Panc1 (cell line): ENCODE data around the gene ATE1. TPM values are rescaled to one million over a fixed set of nuclear protein-coding genes. Genes with fewer than 3 reads are reported as not detected.

Source experiments
- ATAC-seq: fragments of 200-7000 bp; cut with Tn5 transposase; 2 replicates; pipeline ENCODE4 v1.9.1; 2020; ENCODE audit warnings: mild to moderate bottlenecking, moderate library complexity
- BruUV-seq: library from RNA; stranded (reverse); fragments of 400-500 nt; replicated peaks from 2 replicates; lab custom pipeline; 2021; lab: Mats Ljungman, UMichigan
- CTCF ChIA-PET: fragments of 300-600 bp; sonication (Branson Sonifier 250); formaldehyde crosslinking; loops from one replicate; lab custom pipeline; 2022; ENCODE audit warnings: antibody characterized with exemption; lab: Charles Lee
- POLR2A ChIA-PET: fragments of 300-600 bp; sonication (Branson Sonifier 250); formaldehyde crosslinking; loops from one replicate; lab custom pipeline; 2022; ENCODE audit warnings: antibody characterized with exemption; lab: Charles Lee
- DNase-seq: peaks from one replicate; pipeline ENCODE4 v3.0.0-alpha.2; 2010; ENCODE audit warnings: low read depth, low spot score
- H3K27ac ChIP-seq: 2 replicates; pipeline ENCODE4 v1.5.1; 2011; ENCODE audit warnings: mild to moderate bottlenecking, low read length, inconsistent platforms
- H3K27me3 ChIP-seq: fragments of 200-500 bp; sonication (Bioruptor generic); 2 replicates; pipeline ENCODE4 v1.6.0; 2014; ENCODE audit warnings: low read length, inconsistent platforms; ENCODE audit not compliant: control insufficient read depth, insufficient read depth
- H3K36me3 ChIP-seq: fragments of 200-500 bp; sonication (Bioruptor generic); 2 replicates; pipeline ENCODE4 v1.5.1; 2014; ENCODE audit warnings: inconsistent platforms, mild to moderate bottlenecking, low read length, moderate library complexity; ENCODE audit not compliant: control insufficient read depth, insufficient read depth
- H3K4me1 ChIP-seq: 2 replicates; pipeline ENCODE4 v1.5.1; 2011; ENCODE audit warnings: inconsistent platforms, mild to moderate bottlenecking, low read length, moderate library complexity; ENCODE audit not compliant: control insufficient read depth, insufficient read depth
- H3K4me3 ChIP-seq, 2 experiments: 2 replicates each; pipeline ENCODE4 v1.5.1; 2011 to 2012; ENCODE audit warnings: low read depth in 2 of 2, low read length in 2 of 2, mild to moderate bottlenecking in 2 of 2, inconsistent platforms in 1 of 2, moderate library complexity in 1 of 2
- H3K9me3 ChIP-seq: fragments of 200-500 bp; sonication (Bioruptor generic); 2 replicates; pipeline ENCODE4 v1.5.1; 2014; ENCODE audit warnings: low read depth, mild to moderate bottlenecking, inconsistent platforms, low read length, moderate library complexity; ENCODE audit not compliant: control insufficient read depth, insufficient read depth
- POLR2AphosphoS5 ChIP-seq: IDR thresholded peaks from 2 replicates; pipeline ENCODE4 v1.6.1; 2012; ENCODE audit warnings: mild to moderate bottlenecking, low read depth, low read length, moderate library complexity
- SIN3A ChIP-seq: IDR thresholded peaks from 2 replicates; pipeline ENCODE4 v1.6.1; 2012; ENCODE audit warnings: low read depth, mild to moderate bottlenecking, low read length, moderate library complexity, borderline replicate concordance; ENCODE audit not compliant: insufficient read depth
- TCF7L2 ChIP-seq: IDR thresholded peaks from 2 replicates; pipeline ENCODE4 v1.6.1; 2011; ENCODE audit warnings: mild to moderate bottlenecking, low read depth, low read length, inconsistent platforms
- in situ Hi-C: cut with HindIII; loops from 2 replicates; pipeline ENCODE4 v1.10.0; 2016; ENCODE audit warnings: low sequenced_read_pairs, low pct_unique_long_range_greater_than_20kb
- intact Hi-C: fragments of 100-400 bp; cut with micrococcal nuclease; formaldehyde crosslinking; loops from one replicate; pipeline ENCODE4 v1.10.0; 2022; ENCODE audit not compliant: unreplicated experiment
- total RNA-seq: library from RNA; stranded (reverse); gene quantifications from one replicate; pipeline ENCODE4 v1.2.1, GENCODE V29; 2021; ENCODE audit not compliant: unreplicated experiment
- TF ChIP-seq, protein P1 (sequence below): fragments of 450-650 bp; IDR thresholded peaks from 2 replicates; pipeline ENCODE4 v1.5.1; 2017; ENCODE audit warnings: mild to moderate bottlenecking
- TF ChIP-seq, protein P2 (sequence below), 2 experiments: IDR thresholded peaks; 2 replicates each; pipeline ENCODE4 v1.6.1; 2011 to 2012; ENCODE audit warnings: low read depth in 2 of 2, control low read depth in 1 of 2, low read length in 1 of 2, mild to moderate bottlenecking in 1 of 2, moderate library complexity in 1 of 2; ENCODE audit not compliant: insufficient read depth in 1 of 2

The ATE1 gene
- total RNA-seq, 1 experiment from 2014 or later, result 45.5 TPM

DNA sequence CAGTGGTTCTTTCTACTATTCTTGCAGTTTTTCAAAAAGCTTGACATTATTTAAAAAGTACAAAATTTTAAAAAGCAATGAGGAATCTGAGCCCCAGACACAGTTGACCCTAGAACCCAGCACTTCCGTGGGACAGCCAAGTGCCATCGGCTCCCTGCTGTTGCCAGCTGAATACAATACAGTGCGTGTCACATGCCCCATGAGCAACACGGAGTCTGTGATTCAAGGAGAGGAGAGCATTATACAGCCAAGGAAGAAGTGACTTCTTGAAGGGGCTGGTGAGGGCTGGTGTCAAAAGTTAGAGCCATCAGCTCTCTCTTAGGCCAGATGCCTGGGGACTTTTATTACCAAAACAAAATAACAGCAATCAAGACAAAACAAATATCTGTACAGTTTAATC, 206.6 kb downstream of the ATE1 start:
- H3K27ac ChIP-seq, result no peak overlapping the region
- H3K4me3 ChIP-seq, result no peak overlapping the region
- intact Hi-C loops, result no loop called here
- no peaks in the 10 kb centered on the region for H3K9me3 ChIP-seq
- no TSS peak for BruUV-seq
- TF ChIP-seq TCF7L2 (no peak), POLR2AphosphoS5 (no peak), SIN3A (no peak)
- TF ChIP-seq, protein P1, sequence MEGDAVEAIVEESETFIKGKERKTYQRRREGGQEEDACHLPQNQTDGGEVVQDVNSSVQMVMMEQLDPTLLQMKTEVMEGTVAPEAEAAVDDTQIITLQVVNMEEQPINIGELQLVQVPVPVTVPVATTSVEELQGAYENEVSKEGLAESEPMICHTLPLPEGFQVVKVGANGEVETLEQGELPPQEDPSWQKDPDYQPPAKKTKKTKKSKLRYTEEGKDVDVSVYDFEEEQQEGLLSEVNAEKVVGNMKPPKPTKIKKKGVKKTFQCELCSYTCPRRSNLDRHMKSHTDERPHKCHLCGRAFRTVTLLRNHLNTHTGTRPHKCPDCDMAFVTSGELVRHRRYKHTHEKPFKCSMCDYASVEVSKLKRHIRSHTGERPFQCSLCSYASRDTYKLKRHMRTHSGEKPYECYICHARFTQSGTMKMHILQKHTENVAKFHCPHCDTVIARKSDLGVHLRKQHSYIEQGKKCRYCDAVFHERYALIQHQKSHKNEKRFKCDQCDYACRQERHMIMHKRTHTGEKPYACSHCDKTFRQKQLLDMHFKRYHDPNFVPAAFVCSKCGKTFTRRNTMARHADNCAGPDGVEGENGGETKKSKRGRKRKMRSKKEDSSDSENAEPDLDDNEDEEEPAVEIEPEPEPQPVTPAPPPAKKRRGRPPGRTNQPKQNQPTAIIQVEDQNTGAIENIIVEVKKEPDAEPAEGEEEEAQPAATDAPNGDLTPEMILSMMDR, result no peak
- TF ChIP-seq, protein P2, sequence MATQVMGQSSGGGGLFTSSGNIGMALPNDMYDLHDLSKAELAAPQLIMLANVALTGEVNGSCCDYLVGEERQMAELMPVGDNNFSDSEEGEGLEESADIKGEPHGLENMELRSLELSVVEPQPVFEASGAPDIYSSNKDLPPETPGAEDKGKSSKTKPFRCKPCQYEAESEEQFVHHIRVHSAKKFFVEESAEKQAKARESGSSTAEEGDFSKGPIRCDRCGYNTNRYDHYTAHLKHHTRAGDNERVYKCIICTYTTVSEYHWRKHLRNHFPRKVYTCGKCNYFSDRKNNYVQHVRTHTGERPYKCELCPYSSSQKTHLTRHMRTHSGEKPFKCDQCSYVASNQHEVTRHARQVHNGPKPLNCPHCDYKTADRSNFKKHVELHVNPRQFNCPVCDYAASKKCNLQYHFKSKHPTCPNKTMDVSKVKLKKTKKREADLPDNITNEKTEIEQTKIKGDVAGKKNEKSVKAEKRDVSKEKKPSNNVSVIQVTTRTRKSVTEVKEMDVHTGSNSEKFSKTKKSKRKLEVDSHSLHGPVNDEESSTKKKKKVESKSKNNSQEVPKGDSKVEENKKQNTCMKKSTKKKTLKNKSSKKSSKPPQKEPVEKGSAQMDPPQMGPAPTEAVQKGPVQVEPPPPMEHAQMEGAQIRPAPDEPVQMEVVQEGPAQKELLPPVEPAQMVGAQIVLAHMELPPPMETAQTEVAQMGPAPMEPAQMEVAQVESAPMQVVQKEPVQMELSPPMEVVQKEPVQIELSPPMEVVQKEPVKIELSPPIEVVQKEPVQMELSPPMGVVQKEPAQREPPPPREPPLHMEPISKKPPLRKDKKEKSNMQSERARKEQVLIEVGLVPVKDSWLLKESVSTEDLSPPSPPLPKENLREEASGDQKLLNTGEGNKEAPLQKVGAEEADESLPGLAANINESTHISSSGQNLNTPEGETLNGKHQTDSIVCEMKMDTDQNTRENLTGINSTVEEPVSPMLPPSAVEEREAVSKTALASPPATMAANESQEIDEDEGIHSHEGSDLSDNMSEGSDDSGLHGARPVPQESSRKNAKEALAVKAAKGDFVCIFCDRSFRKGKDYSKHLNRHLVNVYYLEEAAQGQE (IDR thresholded peaks at IDR 0.05; ENCODE audit: insufficient read depth in 1 of 2, low read depth in 2 of 2, low read length in 1 of 2), result no peak
- POLR2A ChIA-PET, result no interaction called here
- no peaks in the 10 kb centered on the region for H3K27me3 ChIP-seq
- DNase-seq (no peak), ATAC-seq (no peak)
- in situ Hi-C loops, result no loop called here
- no peaks in the 10 kb centered on the region for H3K4me1 ChIP-seq
- CTCF ChIA-PET, result no interaction called here
- H3K36me3 ChIP-seq, result no peaks in the 10 kb centered on the region

DNA sequence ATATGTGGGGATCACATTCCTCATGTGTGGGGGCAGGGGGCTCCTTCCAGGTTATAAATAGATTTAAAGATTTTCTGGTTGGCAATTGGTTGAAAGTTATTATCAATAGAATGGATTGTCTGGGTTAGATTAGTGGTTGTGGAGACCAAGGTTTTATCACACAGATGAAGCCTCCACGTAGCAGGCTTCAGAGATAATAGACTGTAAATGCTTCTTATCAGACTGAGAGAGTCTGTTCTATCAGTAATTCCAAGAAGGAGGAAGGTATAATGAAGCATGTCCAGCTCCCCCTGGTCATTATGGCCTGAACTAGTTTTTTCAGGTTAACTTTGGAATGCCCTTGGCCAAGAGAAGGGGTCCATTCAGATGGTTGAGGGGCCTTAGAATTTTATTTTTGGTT, 211.9 kb downstream of the ATE1 start:
- H3K27ac ChIP-seq, result no peak overlapping the region
- TF ChIP-seq SIN3A, result no peak
- TF ChIP-seq, protein P2 (IDR thresholded peaks at IDR 0.05; ENCODE audit: insufficient read depth in 1 of 2, low read depth in 2 of 2, low read length in 1 of 2), result no peak
- TF ChIP-seq, protein P1, result no peak
- TF ChIP-seq TCF7L2, result no peak
- no peak for TF ChIP-seq POLR2AphosphoS5
- intact Hi-C loops, result no loop called here
- no peaks in the 10 kb centered on the region; the same call in 1 of the 2 replicates for H3K27me3 ChIP-seq
- H3K9me3 ChIP-seq, result no peaks in the 10 kb centered on the region
- BruUV-seq, result no TSS peak
- no peaks in the 10 kb centered on the region for H3K4me1 ChIP-seq
- ChIA-PET CTCF (no interaction called here), POLR2A (no interaction called here)
- H3K4me3 ChIP-seq, result no peak overlapping the region
- no peak for DNase-seq
- in situ Hi-C loops, result no loop called here
- H3K36me3 ChIP-seq, result no peaks in the 10 kb centered on the region
- no peak for ATAC-seq
